ENCODE data around the gene COX20. TPM values are rescaled to one million over a fixed set of nuclear protein-coding genes. Genes with fewer than 3 reads are reported as not detected.

Gene COX20, protein sequence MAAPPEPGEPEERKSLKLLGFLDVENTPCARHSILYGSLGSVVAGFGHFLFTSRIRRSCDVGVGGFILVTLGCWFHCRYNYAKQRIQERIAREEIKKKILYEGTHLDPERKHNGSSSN
- total RNA-seq, result 14.9 and 22.8 TPM in 2 replicates
- polyA plus RNA-seq, result 51.5 and 51.9 TPM in 2 replicates
- 68.1 and 71.7 TPM in 2 replicates for polyA plus RNA-seq (2012)
- polyA minus RNA-seq (ENCODE audit: low replicate concordance), result 1.1 TPM in 2 replicates

DNA sequence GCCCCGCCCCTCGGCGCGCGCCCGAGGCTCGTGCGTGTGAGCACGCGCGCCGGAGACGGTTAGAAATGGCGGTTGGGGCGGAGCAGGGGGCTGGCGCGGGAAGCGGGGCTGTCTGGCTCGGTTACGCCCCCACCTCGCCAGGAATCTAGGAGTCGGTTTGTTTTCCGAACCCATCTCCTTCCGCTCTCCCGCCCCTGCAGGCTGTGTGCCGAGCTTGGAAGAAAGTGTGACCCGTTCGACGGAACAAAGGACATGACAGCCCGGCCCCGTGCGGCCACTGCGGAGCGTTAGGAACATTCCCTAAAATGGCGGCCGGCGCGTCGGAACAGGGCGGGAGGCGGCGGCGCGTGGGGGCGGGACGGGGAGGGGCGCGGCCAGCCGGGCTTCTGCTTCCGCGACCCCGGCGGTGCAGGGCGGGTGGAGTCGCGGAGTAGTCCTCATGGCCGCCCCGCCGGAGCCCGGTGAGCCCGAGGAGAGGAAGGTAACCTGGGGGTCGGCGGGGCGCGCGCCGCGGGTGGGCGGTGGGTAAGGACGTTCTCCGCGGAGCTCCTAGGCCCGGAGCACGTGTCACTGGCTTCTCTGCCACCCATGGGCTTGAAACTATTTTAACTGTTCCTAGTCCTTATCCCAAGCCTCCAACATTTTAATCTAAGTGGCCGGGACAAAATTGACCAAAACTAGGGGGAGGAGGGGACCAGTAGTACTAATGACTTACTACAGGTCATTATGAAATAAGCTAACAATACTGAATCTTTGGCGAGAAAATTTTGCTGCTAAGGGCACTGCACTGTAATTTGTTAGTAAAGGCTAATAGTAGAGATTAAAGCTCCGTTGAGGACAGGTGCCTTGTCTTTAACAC lies at the start of gene COX20:
TSS of gene COX20 (plus strand) at position 383 of the 859 bp plus-strand sequence. CDS start at position 440, 57 bp downstream.
- H3K4me3 ChIP-seq (replicated peaks in 1 of 4; ENCODE audit: control extremely low read depth in 1 of 4, insufficient read depth in 1 of 4, low read depth in 3 of 4, low read length in 4 of 4), result peak within 1 kb of the TSS; percentile 59 to 98 (median 76)
- H3K36me3 ChIP-seq (ENCODE audit: control insufficient read depth, insufficient read depth, low read length), result peaks cover 6% of the 10 kb centered on the region
- peak within 1 kb of the TSS; percentile 75 for H2AFZ ChIP-seq (ENCODE audit: low read length)
- H3K9ac ChIP-seq (ENCODE audit: insufficient read depth, low read length), result peak within 1 kb of the TSS; percentile 93
- H3K4me2 ChIP-seq (ENCODE audit: extremely low read depth, insufficient read depth, low read length), result peak within 1 kb of the TSS; percentile 93
- no peaks in the 10 kb centered on the region for H3K27me3 ChIP-seq (ENCODE audit: control insufficient read depth, insufficient read depth, low read length)
- peaks cover 2% of the 10 kb centered on the region for H3K4me1 ChIP-seq (ENCODE audit: control insufficient read depth, extremely low read depth, insufficient read depth, low read length)
- H3K27ac ChIP-seq (ENCODE audit: insufficient read depth, low read length), result peak within 1 kb of the TSS; percentile 96
- H3K79me2 ChIP-seq (ENCODE audit: control insufficient read depth, insufficient read depth, low read length), result peaks cover 46% of the 10 kb centered on the region
- no peaks in the 10 kb centered on the region for H3K9me3 ChIP-seq (ENCODE audit: control insufficient read depth, insufficient read depth, low read depth, low read length)
- H4K20me1 ChIP-seq (ENCODE audit: control insufficient read depth, extremely low read depth, insufficient read depth, low read length), result no peaks in the 10 kb centered on the region
- DNase-seq (ENCODE audit: low read depth in 2 of 2), result peak; percentile 87 to 91
- no peak for TF ChIP-seq EZH2 (IDR thresholded peaks at IDR 0.05; ENCODE audit: low read length, missing control alignments)
- TF ChIP-seq, protein P1, sequence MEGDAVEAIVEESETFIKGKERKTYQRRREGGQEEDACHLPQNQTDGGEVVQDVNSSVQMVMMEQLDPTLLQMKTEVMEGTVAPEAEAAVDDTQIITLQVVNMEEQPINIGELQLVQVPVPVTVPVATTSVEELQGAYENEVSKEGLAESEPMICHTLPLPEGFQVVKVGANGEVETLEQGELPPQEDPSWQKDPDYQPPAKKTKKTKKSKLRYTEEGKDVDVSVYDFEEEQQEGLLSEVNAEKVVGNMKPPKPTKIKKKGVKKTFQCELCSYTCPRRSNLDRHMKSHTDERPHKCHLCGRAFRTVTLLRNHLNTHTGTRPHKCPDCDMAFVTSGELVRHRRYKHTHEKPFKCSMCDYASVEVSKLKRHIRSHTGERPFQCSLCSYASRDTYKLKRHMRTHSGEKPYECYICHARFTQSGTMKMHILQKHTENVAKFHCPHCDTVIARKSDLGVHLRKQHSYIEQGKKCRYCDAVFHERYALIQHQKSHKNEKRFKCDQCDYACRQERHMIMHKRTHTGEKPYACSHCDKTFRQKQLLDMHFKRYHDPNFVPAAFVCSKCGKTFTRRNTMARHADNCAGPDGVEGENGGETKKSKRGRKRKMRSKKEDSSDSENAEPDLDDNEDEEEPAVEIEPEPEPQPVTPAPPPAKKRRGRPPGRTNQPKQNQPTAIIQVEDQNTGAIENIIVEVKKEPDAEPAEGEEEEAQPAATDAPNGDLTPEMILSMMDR (conservative IDR thresholded peaks at IDR 0.05 in 1 of 2, IDR thresholded peaks at IDR 0.05 in 1 of 2; ENCODE audit: low read depth in 1 of 2, low read length in 2 of 2), result no peak

DNA sequence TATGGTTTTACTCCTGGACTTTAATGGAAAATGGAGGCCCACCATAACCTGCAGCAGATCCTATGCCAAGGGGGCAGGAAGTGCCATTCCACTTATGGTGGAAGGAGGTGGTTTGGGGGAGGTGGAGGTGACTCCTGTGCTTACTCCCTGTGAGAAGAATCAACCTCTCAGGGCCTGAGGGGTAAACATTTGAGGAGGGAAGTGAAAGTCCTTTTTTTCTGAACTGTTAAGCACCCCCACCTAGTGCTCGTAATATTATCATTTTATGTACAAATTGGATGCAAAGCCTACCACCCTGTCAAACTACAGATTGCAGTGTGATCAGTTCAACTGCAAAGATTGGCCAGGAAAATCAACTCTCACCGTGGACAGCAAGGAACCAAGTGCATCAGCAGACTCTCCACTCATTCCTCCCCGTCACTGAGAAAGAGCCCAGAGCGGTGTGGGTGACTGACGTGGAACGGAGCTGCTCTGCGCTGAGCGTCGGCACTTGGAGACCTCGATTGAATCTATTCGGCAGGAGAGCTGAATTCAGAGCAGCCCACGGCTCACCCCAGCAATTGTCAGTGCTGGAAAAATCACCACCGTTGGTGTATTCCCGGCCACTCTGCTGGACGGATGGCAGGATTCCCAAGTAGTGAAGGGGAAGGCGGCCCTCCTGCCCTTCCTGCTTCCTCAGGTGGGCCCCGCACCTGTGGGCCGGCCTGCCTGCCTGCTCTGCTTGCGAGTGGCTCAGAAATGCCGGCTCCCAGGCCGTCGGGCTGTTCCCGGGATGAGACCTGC lies 46.8 kb upstream of the COX20 start:
- H4K20me1 ChIP-seq (ENCODE audit: control insufficient read depth, extremely low read depth, insufficient read depth, low read length), result no peaks in the 10 kb centered on the region
- H3K79me2 ChIP-seq (ENCODE audit: control insufficient read depth, insufficient read depth, low read length), result no peaks in the 10 kb centered on the region
- H2AFZ ChIP-seq (ENCODE audit: low read length), result no peak overlapping the region
- TF ChIP-seq EZH2 (IDR thresholded peaks at IDR 0.05; ENCODE audit: low read length, missing control alignments), result no peak
- TF ChIP-seq, protein P1 (conservative IDR thresholded peaks at IDR 0.05 in 1 of 2, IDR thresholded peaks at IDR 0.05 in 1 of 2; ENCODE audit: low read depth in 1 of 2, low read length in 2 of 2), result no peak
- no peaks in the 10 kb centered on the region for H3K9me3 ChIP-seq (ENCODE audit: control insufficient read depth, insufficient read depth, low read depth, low read length)
- no peak for DNase-seq (ENCODE audit: low read depth in 2 of 2)
- no peak overlapping the region for H3K27ac ChIP-seq (ENCODE audit: insufficient read depth, low read length)
- no peaks in the 10 kb centered on the region for H3K27me3 ChIP-seq (ENCODE audit: control insufficient read depth, insufficient read depth, low read length)
- no peak overlapping the region for H3K4me2 ChIP-seq (ENCODE audit: extremely low read depth, insufficient read depth, low read length)
- no peak overlapping the region for H3K9ac ChIP-seq (ENCODE audit: insufficient read depth, low read length)
- H3K4me1 ChIP-seq (ENCODE audit: control insufficient read depth, extremely low read depth, insufficient read depth, low read length), result no peaks in the 10 kb centered on the region
- no peaks in the 10 kb centered on the region for H3K36me3 ChIP-seq (ENCODE audit: control insufficient read depth, insufficient read depth, low read length)
- H3K4me3 ChIP-seq (replicated peaks in 1 of 4; ENCODE audit: control extremely low read depth in 1 of 4, insufficient read depth in 1 of 4, low read depth in 3 of 4, low read length in 4 of 4), result no peak overlapping the region

DNA sequence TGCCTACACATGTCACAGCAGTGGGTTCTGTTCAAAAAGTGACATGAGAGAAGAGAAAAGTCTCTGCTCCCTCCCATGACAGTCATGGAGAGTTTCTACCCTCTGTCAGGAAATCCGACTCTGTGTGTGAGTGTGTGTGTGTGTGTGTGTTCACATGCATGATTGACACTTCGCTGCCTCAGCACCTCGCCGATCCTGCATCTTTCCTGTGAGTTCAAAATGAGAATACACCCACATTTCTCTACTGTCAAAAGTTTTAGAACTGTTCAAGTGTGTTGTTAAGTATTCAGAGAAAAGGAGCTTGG lies 46.2 kb upstream of the COX20 start:
- no peak overlapping the region for H3K4me3 ChIP-seq (replicated peaks in 1 of 4; ENCODE audit: control extremely low read depth in 1 of 4, insufficient read depth in 1 of 4, low read depth in 3 of 4, low read length in 4 of 4)
- no peaks in the 10 kb centered on the region for H3K36me3 ChIP-seq (ENCODE audit: control insufficient read depth, insufficient read depth, low read length)
- TF ChIP-seq, protein P1 (conservative IDR thresholded peaks at IDR 0.05 in 1 of 2, IDR thresholded peaks at IDR 0.05 in 1 of 2; ENCODE audit: low read depth in 1 of 2, low read length in 2 of 2), result no peak
- no peak for TF ChIP-seq EZH2 (IDR thresholded peaks at IDR 0.05; ENCODE audit: low read length, missing control alignments)
- no peak overlapping the region for H2AFZ ChIP-seq (ENCODE audit: low read length)
- H3K4me2 ChIP-seq (ENCODE audit: extremely low read depth, insufficient read depth, low read length), result no peak overlapping the region
- no peak overlapping the region for H3K9ac ChIP-seq (ENCODE audit: insufficient read depth, low read length)
- H3K9me3 ChIP-seq (ENCODE audit: control insufficient read depth, insufficient read depth, low read depth, low read length), result no peaks in the 10 kb centered on the region
- H3K27me3 ChIP-seq (ENCODE audit: control insufficient read depth, insufficient read depth, low read length), result no peaks in the 10 kb centered on the region
- H4K20me1 ChIP-seq (ENCODE audit: control insufficient read depth, extremely low read depth, insufficient read depth, low read length), result no peaks in the 10 kb centered on the region
- no peak overlapping the region for H3K27ac ChIP-seq (ENCODE audit: insufficient read depth, low read length)
- no peaks in the 10 kb centered on the region for H3K4me1 ChIP-seq (ENCODE audit: control insufficient read depth, extremely low read depth, insufficient read depth, low read length)
- no peak for DNase-seq (ENCODE audit: low read depth in 2 of 2)
- no peaks in the 10 kb centered on the region for H3K79me2 ChIP-seq (ENCODE audit: control insufficient read depth, insufficient read depth, low read length)

Measured in fibroblast of lung (primary cell).